ENCODE data around the gene IL9. TPM values are rescaled to one million over a fixed set of nuclear protein-coding genes. Genes with fewer than 3 reads are reported as not detected.

IL9 gene
- total RNA-seq, 1 donor = not detected

GRCh38 chr5:135887881-135888614, 7.6 kb downstream of the IL9 start:
- Histone ChIP-seq H3K9me3 (ENCODE audit: low read depth, low read length) (no peaks in the 10 kb centered on the region), H3K36me3 (ENCODE audit: insufficient read depth, low read length) (no peaks in the 10 kb centered on the region), H4K20me1 (ENCODE audit: insufficient read depth, low read length) (no peaks in the 10 kb centered on the region), H2AFZ (ENCODE audit: low read length) (no peak overlapping the region), H3K4me1 (ENCODE audit: insufficient read depth, low read length) (no peaks in the 10 kb centered on the region), H3K27ac (ENCODE audit: low read depth, low read length) (no peak overlapping the region), H3K4me3 (ENCODE audit: insufficient read depth, low read length) (no peak overlapping the region), H3K79me2 (ENCODE audit: insufficient read depth, low read length) (no peaks in the 10 kb centered on the region), H3K27me3 (ENCODE audit: insufficient read depth, low read length) (peaks cover 15% of the 10 kb centered on the region), H3K4me2 (ENCODE audit: insufficient read depth, low read length) (no peak overlapping the region)
- TF ChIP-seq CTCF (IDR thresholded peaks at IDR 0.05; ENCODE audit: extremely low read depth, low read depth, low read length) = no peak
- DNase-seq (ENCODE audit: insufficient read length, low spot score, missing footprints) = peak; percentile 22

GRCh38 chr5:135887447-135887864, 8.2 kb downstream of the IL9 start:
- peak; percentile 89 for TF ChIP-seq CTCF (IDR thresholded peaks at IDR 0.05; ENCODE audit: extremely low read depth, low read depth, low read length)
- no peak overlapping the region for H3K27ac ChIP-seq (ENCODE audit: low read depth, low read length)
- no peaks in the 10 kb centered on the region for H3K4me1 ChIP-seq (ENCODE audit: insufficient read depth, low read length)
- peaks cover 19% of the 10 kb centered on the region for H3K27me3 ChIP-seq (ENCODE audit: insufficient read depth, low read length)
- H3K4me3 ChIP-seq (ENCODE audit: insufficient read depth, low read length) = no peak overlapping the region
- no peaks in the 10 kb centered on the region for H3K79me2 ChIP-seq (ENCODE audit: insufficient read depth, low read length)
- H3K9me3 ChIP-seq (ENCODE audit: low read depth, low read length) = no peaks in the 10 kb centered on the region
- no peaks in the 10 kb centered on the region for H4K20me1 ChIP-seq (ENCODE audit: insufficient read depth, low read length)
- DNase-seq (ENCODE audit: insufficient read length, low spot score, missing footprints) = peak; percentile 83
- H3K4me2 ChIP-seq (ENCODE audit: insufficient read depth, low read length) = no peak overlapping the region
- H3K36me3 ChIP-seq (ENCODE audit: insufficient read depth, low read length) = no peaks in the 10 kb centered on the region
- no peak overlapping the region for H2AFZ ChIP-seq (ENCODE audit: low read length)

- Histone ChIP-seq H2AFZ (ENCODE audit: low read length) (no peak overlapping the region), H3K27ac (ENCODE audit: low read depth, low read length) (no peak overlapping the region)
Measured at GRCh38 chr5:135886136-135886535, 9.5 kb downstream of the IL9 start.

More at GRCh38 chr5:135886136-135886535, 9.5 kb downstream of the IL9 start:
- no peaks in the 10 kb centered on the region for H3K36me3 ChIP-seq (ENCODE audit: insufficient read depth, low read length)
- no peak overlapping the region for H3K4me3 ChIP-seq (ENCODE audit: insufficient read depth, low read length)
- H3K27me3 ChIP-seq (ENCODE audit: insufficient read depth, low read length) = peaks cover 24% of the 10 kb centered on the region
- no peak overlapping the region for H3K4me2 ChIP-seq (ENCODE audit: insufficient read depth, low read length)
- no peak for TF ChIP-seq CTCF (IDR thresholded peaks at IDR 0.05; ENCODE audit: extremely low read depth, low read depth, low read length)
- no peaks in the 10 kb centered on the region for H3K79me2 ChIP-seq (ENCODE audit: insufficient read depth, low read length)
- no peaks in the 10 kb centered on the region for H3K9me3 ChIP-seq (ENCODE audit: low read depth, low read length)
- H4K20me1 ChIP-seq (ENCODE audit: insufficient read depth, low read length) = no peaks in the 10 kb centered on the region
- no peaks in the 10 kb centered on the region for H3K4me1 ChIP-seq (ENCODE audit: insufficient read depth, low read length)
- no peak for DNase-seq (ENCODE audit: insufficient read length, low spot score, missing footprints)
